ENCODE data around the gene WASHC3.
"Not testable (repeated sequence)": the region's sequence is repeated elsewhere in the genome, so short reads cannot be mapped to it uniquely, and the experiment has no call there.

The WASHC3 gene

GRCh38 chr12:102050660-102051430 is 10.9 kb downstream of the WASHC3 start:
- no peak for DNase-seq (ENCODE audit: low read depth in 2 of 2)

DNA sequence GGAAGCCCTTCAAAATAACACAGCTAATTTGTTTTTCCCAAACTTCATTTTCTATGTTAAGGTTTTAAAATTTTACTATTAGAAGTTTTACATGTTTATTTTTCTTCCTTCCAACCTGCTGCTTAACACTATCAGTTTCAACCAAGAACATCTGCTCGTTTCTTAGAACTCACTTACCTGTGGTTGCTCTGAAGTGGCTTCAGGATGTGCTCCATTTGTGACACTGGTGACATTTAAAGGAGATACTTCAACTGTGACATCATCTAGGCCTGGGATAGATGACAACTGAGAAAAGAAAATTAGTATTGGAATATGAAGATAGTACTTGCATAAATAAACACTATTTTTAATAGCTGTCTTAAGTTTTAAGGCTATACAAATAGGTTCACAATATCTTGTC is 17.9 kb downstream of the WASHC3 start:
- no peak for DNase-seq (ENCODE audit: low read depth in 2 of 2)

DNA sequence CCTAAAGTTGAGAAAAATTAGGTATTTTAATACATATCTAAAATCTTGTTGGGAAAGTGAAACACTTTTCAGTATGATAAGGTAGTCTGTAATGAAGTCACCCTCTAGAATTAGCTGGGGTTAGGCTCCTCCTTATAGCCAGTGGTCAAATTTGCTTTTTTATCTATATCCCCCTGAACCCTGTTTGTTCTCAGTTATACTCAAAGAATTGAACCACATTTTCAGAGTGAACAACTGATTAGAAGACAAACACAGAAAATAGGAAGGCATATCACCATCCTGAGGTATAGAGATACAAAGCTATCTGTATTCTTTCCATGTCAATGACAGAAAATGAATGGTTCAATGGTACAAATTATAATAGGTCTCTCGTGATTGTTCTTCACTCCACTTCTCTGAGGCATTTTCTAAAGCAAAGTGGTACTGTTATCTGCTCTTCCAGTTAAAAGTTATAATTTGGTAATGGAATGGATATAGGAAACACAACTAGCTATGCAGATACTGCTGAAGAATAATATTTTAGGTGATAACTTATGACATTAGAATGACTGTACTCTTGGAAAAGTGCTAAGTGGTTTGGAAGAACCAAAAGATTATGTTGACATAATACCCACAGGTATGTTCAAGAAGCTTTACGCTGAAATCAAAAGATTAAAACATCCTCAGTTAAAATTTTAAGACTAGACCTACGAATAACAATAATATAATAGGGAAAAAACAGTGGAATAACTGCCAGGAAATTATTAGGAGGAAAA is 27.6 kb downstream of the WASHC3 start:
- peak in 1 of 2 experiments; percentile 7 for DNase-seq (ENCODE audit: low read depth in 2 of 2)

- DNase-seq (ENCODE audit: low read depth in 2 of 2), result no peak
Measured at GRCh38 chr12:102031852-102032251, 29.9 kb downstream of the WASHC3 start.

DNA sequence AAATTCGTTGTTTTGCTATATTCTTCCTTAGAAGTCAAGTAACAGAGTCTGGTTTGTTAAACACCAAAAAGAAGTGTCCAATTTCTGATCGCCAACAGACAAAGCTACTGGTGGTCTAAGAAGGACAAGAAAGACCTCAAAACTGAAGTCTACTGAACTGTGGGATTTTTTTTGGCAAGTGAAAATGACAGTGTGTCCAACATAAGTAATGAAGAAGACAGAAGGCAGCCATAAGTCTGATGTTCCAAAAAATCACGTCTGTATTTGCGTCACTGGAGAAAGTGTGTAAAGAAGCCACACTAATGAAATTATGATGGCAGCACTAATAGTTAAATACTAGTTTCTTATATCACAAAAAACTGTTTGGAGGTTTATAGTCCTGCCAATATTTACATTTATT is 32.6 kb downstream of the WASHC3 start:
- no peak for DNase-seq (ENCODE audit: low read depth in 2 of 2)

- no peak for DNase-seq (ENCODE audit: low read depth in 2 of 2)
Measured at GRCh38 chr12:102026728-102027127, 35.1 kb downstream of the WASHC3 start.

DNA sequence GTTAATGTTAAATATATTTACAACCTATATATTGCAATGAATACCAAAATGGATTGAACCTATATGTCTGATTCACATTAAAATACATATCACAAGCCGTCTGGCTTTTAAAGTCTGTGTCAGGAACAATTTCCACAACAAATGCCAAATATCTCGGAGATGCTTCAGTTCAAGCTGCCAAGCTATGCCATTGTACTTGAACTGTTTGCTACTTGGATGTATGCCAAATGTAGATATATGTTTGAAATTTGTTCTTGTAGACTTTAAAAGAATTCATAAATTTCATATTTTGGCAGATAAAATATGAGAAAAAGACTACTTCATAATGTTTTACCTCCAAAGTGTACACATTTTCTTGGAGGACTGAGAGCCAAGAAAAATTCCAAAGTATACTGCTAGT is 37.0 kb downstream of the WASHC3 start:
- no peak for DNase-seq (ENCODE audit: low read depth in 2 of 2)

DNA sequence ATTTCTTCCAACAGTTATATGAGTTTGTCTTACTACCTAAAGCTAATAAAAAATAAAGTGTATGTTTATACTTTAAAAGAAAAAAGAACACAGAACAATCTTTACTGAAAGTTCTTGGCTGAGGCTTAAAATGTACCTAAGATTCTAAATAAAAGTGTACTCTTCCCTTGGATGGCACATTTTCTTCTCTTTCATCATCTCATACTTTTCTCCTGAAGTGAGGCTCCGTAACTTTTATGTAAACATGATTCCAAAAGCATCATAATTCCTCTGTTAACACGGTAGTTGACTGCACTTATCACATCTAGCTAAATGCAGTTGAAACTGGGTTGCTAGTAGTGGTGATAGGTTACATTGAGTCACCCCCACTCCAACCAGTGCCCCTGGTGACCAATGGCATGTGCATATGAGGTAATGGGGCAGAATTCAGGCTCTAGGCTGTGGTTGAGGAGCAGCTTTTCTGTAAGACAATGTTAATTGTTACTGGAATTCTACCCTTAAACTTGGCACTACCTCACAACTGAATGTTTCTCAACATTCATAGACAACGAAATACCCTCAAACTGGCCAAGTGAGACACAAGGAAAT is 38.4 kb downstream of the WASHC3 start:
- peak; percentile 15 to 24 for DNase-seq (ENCODE audit: low read depth in 2 of 2)

DNA sequence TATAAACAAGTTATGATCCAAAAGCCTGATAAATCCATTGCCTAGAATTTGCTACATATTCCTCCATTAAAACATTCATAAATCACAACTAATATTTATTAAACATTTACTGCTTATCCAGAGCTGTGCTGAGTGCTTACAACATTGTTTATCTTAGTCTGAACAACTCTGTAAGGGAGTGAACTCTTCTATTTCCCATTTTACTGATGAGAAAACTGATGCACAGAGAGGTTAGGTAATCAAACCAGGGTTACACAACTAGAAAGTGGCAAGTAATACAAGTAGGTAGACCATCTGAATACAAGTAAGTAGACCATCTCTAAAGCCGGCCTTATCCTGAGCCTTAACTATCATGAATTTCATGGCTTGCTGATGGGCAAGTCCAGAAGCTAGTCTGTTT is 39.5 kb downstream of the WASHC3 start:
- DNase-seq (ENCODE audit: low read depth in 2 of 2), result no peak

DNA sequence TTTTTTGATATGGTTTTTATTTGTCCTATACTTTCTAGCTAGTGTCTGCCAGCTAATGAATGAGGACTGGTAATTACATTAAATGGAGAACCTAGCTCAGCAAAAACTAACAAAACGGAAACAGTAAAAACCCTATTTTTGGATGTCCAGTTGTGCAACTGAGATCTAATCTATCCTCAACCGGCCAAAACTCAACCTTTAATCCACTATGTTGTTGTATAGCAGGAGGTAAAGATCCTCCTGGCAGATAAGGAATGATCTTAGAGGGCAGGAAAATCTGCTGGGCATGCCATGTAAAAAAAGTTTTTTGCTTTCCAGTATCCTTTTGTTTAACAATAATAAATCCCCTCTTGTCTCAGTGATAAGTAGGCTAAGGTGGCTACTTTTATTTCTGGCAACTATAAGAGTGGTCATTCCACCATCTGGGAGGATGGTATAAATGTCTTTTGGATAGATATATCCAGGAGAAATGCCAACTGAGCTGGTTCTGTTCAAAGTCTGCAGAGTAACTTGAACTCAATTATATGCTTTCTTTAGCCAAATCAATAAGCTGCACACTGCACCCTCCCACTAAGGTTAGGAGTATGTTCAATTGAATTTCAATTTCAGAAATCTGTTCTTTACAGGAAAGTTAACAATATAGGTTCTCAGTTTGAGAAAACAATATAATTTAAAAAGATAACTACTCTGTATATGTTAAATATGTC is 40.1 kb downstream of the WASHC3 start:
- DNase-seq (ENCODE audit: low read depth in 2 of 2), result no peak

- not testable (repeated sequence) for DNase-seq (ENCODE audit: low read depth in 2 of 2)
Measured at GRCh38 chr12:102018607-102019006, 43.2 kb downstream of the WASHC3 start.

DNA sequence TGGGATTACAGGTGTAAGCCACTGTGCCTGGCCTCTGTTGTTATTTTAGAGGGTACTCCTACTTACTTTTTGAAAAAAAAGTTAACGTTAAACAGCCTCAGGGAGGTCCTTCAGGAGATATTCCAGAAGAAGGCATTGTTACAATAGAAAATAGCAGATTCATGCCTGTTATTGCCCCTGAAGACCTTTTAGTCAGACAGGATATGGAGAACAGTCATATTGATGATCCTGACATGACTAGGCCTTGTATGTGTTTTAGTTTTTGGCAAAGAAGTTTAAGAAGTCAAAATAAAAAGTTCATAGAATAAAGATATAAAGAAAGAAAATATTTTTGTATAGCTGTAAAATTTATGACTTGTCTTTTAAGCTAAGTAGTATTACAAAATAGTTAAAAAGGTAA is 45.3 kb downstream of the WASHC3 start:
- DNase-seq (ENCODE audit: low read depth in 2 of 2), result no peak

GRCh38 chr12:102010265-102010994 is 51.4 kb downstream of the WASHC3 start:
- no peak for DNase-seq (ENCODE audit: low read depth in 2 of 2)

DNA sequence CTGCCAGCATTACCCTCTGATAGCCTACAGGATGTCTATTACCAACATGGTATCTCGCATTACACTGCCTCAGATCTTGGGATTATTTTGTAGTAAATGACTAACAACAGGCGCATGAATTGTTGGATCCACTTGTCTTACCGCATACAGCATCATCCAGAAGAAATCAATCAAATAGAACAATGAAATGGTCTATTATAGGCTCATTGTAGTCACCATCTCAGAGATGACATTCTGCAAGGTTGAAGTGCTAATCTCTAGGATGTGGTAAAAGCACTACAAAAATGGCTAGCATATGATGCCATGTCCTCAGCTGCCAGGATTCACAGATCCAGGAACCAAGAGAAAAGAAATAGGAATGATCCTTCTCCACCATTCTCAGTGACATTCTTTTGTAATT is 52.0 kb downstream of the WASHC3 start:
- no peak for DNase-seq (ENCODE audit: low read depth in 2 of 2)

DNA sequence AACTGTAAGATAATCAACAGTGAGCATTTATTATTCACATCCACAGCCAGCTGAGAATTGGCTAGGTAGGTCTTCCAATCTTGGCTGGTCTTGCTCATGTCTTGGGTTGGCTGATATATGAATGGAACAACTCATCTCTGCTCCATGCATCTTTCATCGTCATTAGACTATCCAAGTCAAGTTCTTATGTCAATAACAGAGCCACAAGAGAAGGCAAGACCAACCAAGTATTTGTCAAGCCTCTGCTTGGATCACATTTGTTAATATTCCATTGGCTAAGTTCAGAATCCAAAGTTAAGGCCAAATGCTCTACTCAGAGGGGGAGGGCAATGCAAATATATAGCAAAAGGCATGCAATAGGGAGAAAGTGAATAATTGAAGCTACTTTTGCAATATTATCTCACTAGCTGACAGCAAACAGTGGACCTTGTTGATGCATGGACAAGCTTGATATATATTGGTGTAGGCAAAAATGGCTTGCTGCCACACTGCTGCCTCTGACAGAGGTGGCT is 53.1 kb downstream of the WASHC3 start:
- DNase-seq (ENCODE audit: low read depth in 2 of 2), result no peak

DNA sequence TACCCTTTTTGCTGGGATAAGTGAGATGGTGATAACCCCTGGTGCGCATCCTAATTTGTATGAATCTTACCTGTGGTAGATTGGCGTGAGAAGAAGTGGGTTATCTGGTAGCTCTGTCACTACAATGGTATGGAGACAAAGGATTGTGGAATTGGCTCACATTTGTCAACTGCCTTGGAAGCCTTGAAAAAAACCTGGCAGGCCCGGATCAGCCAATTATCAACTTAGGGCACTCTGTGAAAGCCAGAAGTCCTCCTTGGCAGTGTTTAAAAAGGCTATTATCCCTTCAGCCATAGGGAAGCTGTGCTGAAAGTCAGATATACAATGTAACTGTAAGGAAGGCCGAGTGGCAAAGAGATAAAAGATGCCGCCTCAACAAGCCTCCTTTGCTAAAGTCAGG is 56.5 kb downstream of the WASHC3 start:
- no peak for DNase-seq (ENCODE audit: low read depth in 2 of 2)

DNA sequence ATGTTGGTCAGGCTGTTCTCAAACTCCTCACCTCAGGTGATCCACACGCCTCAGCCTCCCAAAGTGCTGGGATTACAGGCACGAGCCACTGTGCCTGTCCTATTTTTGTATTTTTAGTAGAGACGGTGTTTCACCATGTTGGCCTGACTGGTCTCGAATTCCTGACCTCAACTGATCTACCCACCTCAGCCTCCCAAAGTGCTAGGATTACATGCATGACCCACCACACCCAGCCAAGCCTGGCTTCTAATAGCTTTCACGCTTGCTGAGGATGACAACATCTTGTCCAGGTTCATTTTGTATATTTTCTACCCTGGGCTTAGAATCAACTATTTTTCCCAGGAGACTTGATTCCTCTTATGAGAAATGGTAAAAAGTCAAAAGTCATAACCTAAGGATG is 64.7 kb downstream of the WASHC3 start:
- DNase-seq (ENCODE audit: low read depth in 2 of 2), result no peak

- DNase-seq (ENCODE audit: low read depth in 2 of 2), result no peak
Measured at GRCh38 chr12:101995684-101996083, 66.1 kb downstream of the WASHC3 start.

DNA sequence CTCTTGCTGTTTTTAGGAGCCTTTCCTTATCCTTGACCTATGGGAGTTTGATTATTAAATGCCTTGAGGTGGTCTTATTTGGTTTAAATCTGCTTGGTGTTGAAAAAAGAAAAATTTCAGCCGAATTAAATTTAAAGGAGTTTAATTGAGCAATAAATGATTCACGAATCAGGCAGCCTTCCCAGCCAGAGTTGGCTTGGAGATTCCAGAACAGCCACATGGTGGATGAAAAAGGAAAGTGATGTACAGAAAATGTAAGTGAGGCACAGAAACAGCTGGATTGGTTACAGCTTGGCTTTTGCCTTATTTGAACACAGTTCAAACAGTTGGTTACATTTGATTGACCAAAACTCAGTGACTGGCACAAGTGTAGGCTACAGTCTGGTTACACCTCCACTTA is 69.7 kb downstream of the WASHC3 start:
- no peak for DNase-seq (ENCODE audit: low read depth in 2 of 2)

- no peak for DNase-seq (ENCODE audit: low read depth in 2 of 2)
Measured at GRCh38 chr12:101982307-101982706, 79.5 kb downstream of the WASHC3 start.

DNA sequence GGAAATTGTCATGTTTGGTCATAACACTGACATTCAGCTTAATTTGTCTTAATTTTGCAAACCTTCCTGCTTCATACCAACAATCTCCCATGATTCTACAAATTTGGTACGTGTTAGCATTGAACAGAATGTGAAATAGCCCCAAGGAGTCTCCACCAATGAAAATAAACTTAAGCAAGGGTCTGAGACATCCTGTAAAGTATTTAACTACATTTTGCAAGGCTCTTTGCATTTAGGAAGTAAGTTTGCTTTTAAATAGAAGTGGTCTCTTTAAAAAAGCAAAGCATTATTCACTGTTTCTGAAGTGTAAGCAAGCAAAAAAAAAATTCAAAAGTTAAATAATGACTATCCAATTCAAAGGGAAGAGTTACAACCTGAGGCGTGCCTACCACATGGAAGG is 79.9 kb downstream of the WASHC3 start:
- no peak for DNase-seq (ENCODE audit: low read depth in 2 of 2)
